Measurements from ENCODE around the gene ZBTB39.
A peak's percentile ranks its signal among the peaks of the same experiment; 100 is the strongest.

Gene ZBTB39

GRCh38 chr12:57051011-57051410 is 44.7 kb upstream of the ZBTB39 start:
- Histone ChIP-seq H3K9me3 (ENCODE audit: insufficient read depth, low read depth, low read length) (no peaks in the 10 kb centered on the region), H3K4me1 (ENCODE audit: insufficient read depth, low read length, poor library complexity, severe bottlenecking) (peaks cover 29% of the 10 kb centered on the region), H2AFZ (ENCODE audit: low read length) (no peak overlapping the region), H3F3A (ENCODE audit: low read depth) (no peaks in the 10 kb centered on the region), H3K9ac (ENCODE audit: low read depth, low read length, poor library complexity, severe bottlenecking) (no peak overlapping the region), H3K79me2 (ENCODE audit: insufficient read depth, low read length) (no peaks in the 10 kb centered on the region), H3K9me2 (replicated peaks; ENCODE audit: low read depth, low read length) (no peaks in the 10 kb centered on the region), H3K4me2 (ENCODE audit: low read depth, low read length, poor library complexity, severe bottlenecking) (no peak overlapping the region), H3K36me3 (ENCODE audit: insufficient read depth, low read length) (no peaks in the 10 kb centered on the region), H3K4me3 (ENCODE audit: low read length, poor library complexity, severe bottlenecking) (no peak overlapping the region), H4K20me1 (ENCODE audit: insufficient read depth, low read length, poor library complexity, severe bottlenecking) (no peaks in the 10 kb centered on the region), H3K27me3 (ENCODE audit: insufficient read depth, low read length, poor library complexity, severe bottlenecking) (no peaks in the 10 kb centered on the region)
- no peak for TF ChIP-seq CTCF (conservative IDR thresholded peaks at IDR 0.05; ENCODE audit: low read length)
- TF ChIP-seq EZH2phosphoT487 (IDR thresholded peaks at IDR 0.05; ENCODE audit: borderline replicate concordance), result no peak

- Histone ChIP-seq H3K4me3 (ENCODE audit: low read length, poor library complexity, severe bottlenecking) (no peak within 1 kb of the TSS), H3K4me2 (ENCODE audit: low read depth, low read length, poor library complexity, severe bottlenecking) (peak within 1 kb of the TSS; percentile 51)
Measured at GRCh38 chr12:57049890-57050289, 43.5 kb upstream of the ZBTB39 start, which contains the start of gene MYO1A. MYO1A (minus strand) TSS chr12:57050129; CDS start chr12:57048323, 1,806 bp downstream.

DNA sequence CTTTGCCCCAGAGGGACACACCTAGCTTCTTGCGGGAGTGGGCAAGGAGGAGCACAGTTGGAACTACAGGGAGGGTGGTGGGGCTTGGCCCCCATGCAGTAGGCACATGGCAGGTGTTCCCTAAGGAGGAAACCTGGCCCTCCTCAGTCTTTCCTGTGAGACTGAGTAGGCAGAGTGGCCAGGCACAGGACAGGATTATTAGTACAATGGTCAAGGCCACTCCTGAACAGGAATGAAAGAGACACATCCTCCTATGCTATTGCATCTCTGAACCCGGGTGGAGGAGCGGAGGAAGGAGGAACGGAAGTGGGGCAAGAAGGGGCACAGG is 42.7 kb upstream of the ZBTB39 start:
- Histone ChIP-seq H3K79me2 (ENCODE audit: insufficient read depth, low read length) (no peaks in the 10 kb centered on the region), H3K9me3 (ENCODE audit: insufficient read depth, low read depth, low read length) (no peaks in the 10 kb centered on the region), H4K20me1 (ENCODE audit: insufficient read depth, low read length, poor library complexity, severe bottlenecking) (no peaks in the 10 kb centered on the region), H3K9me2 (replicated peaks; ENCODE audit: low read depth, low read length) (no peaks in the 10 kb centered on the region), H3K4me3 (ENCODE audit: low read length, poor library complexity, severe bottlenecking) (no peak overlapping the region), H3K36me3 (ENCODE audit: insufficient read depth, low read length) (no peaks in the 10 kb centered on the region), H3F3A (ENCODE audit: low read depth) (no peaks in the 10 kb centered on the region), H2AFZ (ENCODE audit: low read length) (no peak overlapping the region), H3K4me1 (ENCODE audit: insufficient read depth, low read length, poor library complexity, severe bottlenecking) (peaks cover 26% of the 10 kb centered on the region), H3K4me2 (ENCODE audit: low read depth, low read length, poor library complexity, severe bottlenecking) (peak overlapping the region; percentile 51), H3K27me3 (ENCODE audit: insufficient read depth, low read length, poor library complexity, severe bottlenecking) (no peaks in the 10 kb centered on the region), H3K9ac (ENCODE audit: low read depth, low read length, poor library complexity, severe bottlenecking) (no peak overlapping the region)
- TF ChIP-seq CTCF (conservative IDR thresholded peaks at IDR 0.05; ENCODE audit: low read length), result no peak
- no peak for TF ChIP-seq EZH2phosphoT487 (IDR thresholded peaks at IDR 0.05; ENCODE audit: borderline replicate concordance)

More at GRCh38 chr12:57049890-57050289, 43.5 kb upstream of the ZBTB39 start, which contains the start of gene MYO1A:
- no peaks in the 10 kb centered on the region for H3K36me3 ChIP-seq (ENCODE audit: insufficient read depth, low read length)
- TF ChIP-seq CTCF (conservative IDR thresholded peaks at IDR 0.05; ENCODE audit: low read length) (no peak), EZH2phosphoT487 (IDR thresholded peaks at IDR 0.05; ENCODE audit: borderline replicate concordance) (no peak)
- no peaks in the 10 kb centered on the region for H3K9me3 ChIP-seq (ENCODE audit: insufficient read depth, low read depth, low read length)
- no peaks in the 10 kb centered on the region for H3K27me3 ChIP-seq (ENCODE audit: insufficient read depth, low read length, poor library complexity, severe bottlenecking)
- no peak within 1 kb of the TSS for H3K9ac ChIP-seq (ENCODE audit: low read depth, low read length, poor library complexity, severe bottlenecking)
- no peaks in the 10 kb centered on the region for H4K20me1 ChIP-seq (ENCODE audit: insufficient read depth, low read length, poor library complexity, severe bottlenecking)
- H3F3A ChIP-seq (ENCODE audit: low read depth), result no peaks in the 10 kb centered on the region
- no peaks in the 10 kb centered on the region for H3K79me2 ChIP-seq (ENCODE audit: insufficient read depth, low read length)
- no peak within 1 kb of the TSS for H2AFZ ChIP-seq (ENCODE audit: low read length)
- peaks cover 29% of the 10 kb centered on the region for H3K4me1 ChIP-seq (ENCODE audit: insufficient read depth, low read length, poor library complexity, severe bottlenecking)
- H3K9me2 ChIP-seq (replicated peaks; ENCODE audit: low read depth, low read length), result no peaks in the 10 kb centered on the region
